Keratinocyte (primary cell): ENCODE measurements around the gene DYNLT1. TPM values are rescaled to one million over a fixed set of nuclear protein-coding genes. Genes with fewer than 3 reads are reported as not detected.
"Not testable (repeated sequence)": the region's sequence is repeated elsewhere in the genome, so short reads cannot be mapped to it uniquely, and the experiment has no call there.

Experiments used
- DNase-seq: peaks from one replicate; pipeline ENCODE4 v3.0.0-alpha.2; 2011; ENCODE audit warnings: low read depth, missing footprints, low spot score
- FAIRE-seq: peaks from 2 replicates; lab custom pipeline; 2011; peaks lifted over from hg19 to GRCh38; lab: Jason Lieb, UNC
- H2AFZ ChIP-seq: 2 replicates; pipeline ENCODE4 v1.6.0; 2012; ENCODE audit warnings: low read length, control low read depth, inconsistent platforms; ENCODE audit not compliant: control insufficient read depth
- H3K27ac ChIP-seq: 2 replicates; pipeline ENCODE4 v1.5.1; 2011; ENCODE audit warnings: low read length; ENCODE audit not compliant: control insufficient read depth, insufficient read depth
- H3K27me3 ChIP-seq: 3 replicates; pipeline ENCODE4 v1.6.0; 2011; ENCODE audit warnings: low read length; ENCODE audit not compliant: control insufficient read depth, insufficient read depth; ENCODE audit errors: extremely low read depth
- H3K36me3 ChIP-seq, 2 experiments: 2 replicates in 1 of 2; 3 replicates in 1 of 2; pipeline ENCODE4 v1.5.1; 2011; ENCODE audit warnings: low read length in 2 of 2, mild to moderate bottlenecking in 1 of 2; ENCODE audit not compliant: control insufficient read depth in 2 of 2, insufficient read depth in 2 of 2; ENCODE audit errors: extremely low read depth in 1 of 2
- H3K4me1 ChIP-seq: 3 replicates; pipeline ENCODE4 v1.5.1; 2011; ENCODE audit warnings: low read length; ENCODE audit not compliant: control insufficient read depth, insufficient read depth; ENCODE audit errors: extremely low read depth
- H3K4me2 ChIP-seq: 3 replicates; pipeline ENCODE4 v1.6.0; 2011; ENCODE audit warnings: low read depth, low read length; ENCODE audit not compliant: control insufficient read depth, insufficient read depth; ENCODE audit errors: extremely low read depth
- H3K4me3 ChIP-seq, 3 experiments: fragments of 200-600 bp in 1 of 3; sonication (generic) in 1 of 3; 2 replicates in 2 of 3; 3 replicates in 1 of 3; pipeline ENCODE4 v1.5.1; 2011 to 2016; ENCODE audit warnings: low read length in 3 of 3, mild to moderate bottlenecking in 3 of 3, control low read depth in 2 of 3, inconsistent platforms in 1 of 3, low read depth in 1 of 3, mixed read lengths in 1 of 3, mixed run types in 1 of 3, moderate library complexity in 1 of 3; ENCODE audit not compliant: control insufficient read depth in 2 of 3, insufficient read depth in 2 of 3; ENCODE audit errors: extremely low read depth in 1 of 3
- H3K79me2 ChIP-seq: 2 replicates; pipeline ENCODE4 v1.6.0; 2012; ENCODE audit warnings: low read length; ENCODE audit not compliant: control insufficient read depth, insufficient read depth
- H3K9ac ChIP-seq: 3 replicates; pipeline ENCODE4 v1.6.0; 2011; ENCODE audit warnings: low read length; ENCODE audit not compliant: control insufficient read depth, insufficient read depth; ENCODE audit errors: extremely low read depth
- H3K9me1 ChIP-seq: 3 replicates; pipeline ENCODE4 v1.6.0; 2011; ENCODE audit warnings: low read length; ENCODE audit not compliant: control insufficient read depth, insufficient read depth; ENCODE audit errors: extremely low read depth
- H3K9me3 ChIP-seq: 2 replicates; pipeline ENCODE4 v1.5.1; 2012; ENCODE audit warnings: low read depth, low read length; ENCODE audit not compliant: control insufficient read depth
- H4K20me1 ChIP-seq: 3 replicates; pipeline ENCODE4 v1.6.0; 2011; ENCODE audit warnings: low read length; ENCODE audit not compliant: control insufficient read depth, insufficient read depth; ENCODE audit errors: extremely low read depth
- EZH2 ChIP-seq: IDR thresholded peaks from one replicate; pipeline ENCODE4 v1.6.1; 2012; ENCODE audit warnings: inconsistent platforms, mild to moderate bottlenecking, low read length, moderate library complexity
- dilution Hi-C: fragments of 300-500 bp; cut with MboI; formaldehyde crosslinking; loops from one replicate; pipeline ENCODE4 v1.7.0; 2020; ENCODE audit warnings: low sequenced_read_pairs; ENCODE audit not compliant: extremely low pct_ligation_motif_present
- polyA plus RNA-seq, 5 experiments: library from polyadenylated mRNA; depleted of rRNA in 3 of 5; stranded (reverse) in 3 of 5; stranded (forward) in 1 of 5; unstranded in 1 of 5; fragments of >200 nt; gene quantifications; 1 replicate in 1 of 5; 2 replicates in 3 of 5; 3 replicates in 1 of 5; pipeline versions ENCODE4 v1.2.1 to v1.2.3, GENCODE V29; 2011 to 2012; ENCODE audit warnings: missing spikeins in 2 of 5, low read depth in 1 of 5, low replicate concordance in 1 of 5
- TF ChIP-seq, protein P1 (sequence below), 3 experiments: IDR thresholded peaks in 1 of 3; conservative IDR thresholded peaks in 1 of 3; optimal IDR thresholded peaks in 1 of 3; 2 replicates in 2 of 3; 3 replicates in 1 of 3; pipeline versions ENCODE3 to v1.5.1; 2011; ENCODE audit warnings: low read length in 3 of 3, mild to moderate bottlenecking in 3 of 3, moderate library complexity in 2 of 3, control low read depth in 1 of 3, inconsistent platforms in 1 of 3; ENCODE audit not compliant: insufficient read depth in 2 of 3; ENCODE audit errors: extremely low read depth in 1 of 3

The DYNLT1 gene
- polyA plus RNA-seq, 1 donor (not counting 4 experiments of a cell fraction or from before 2014, with no cell fraction given), result 354 TPM

DNA sequence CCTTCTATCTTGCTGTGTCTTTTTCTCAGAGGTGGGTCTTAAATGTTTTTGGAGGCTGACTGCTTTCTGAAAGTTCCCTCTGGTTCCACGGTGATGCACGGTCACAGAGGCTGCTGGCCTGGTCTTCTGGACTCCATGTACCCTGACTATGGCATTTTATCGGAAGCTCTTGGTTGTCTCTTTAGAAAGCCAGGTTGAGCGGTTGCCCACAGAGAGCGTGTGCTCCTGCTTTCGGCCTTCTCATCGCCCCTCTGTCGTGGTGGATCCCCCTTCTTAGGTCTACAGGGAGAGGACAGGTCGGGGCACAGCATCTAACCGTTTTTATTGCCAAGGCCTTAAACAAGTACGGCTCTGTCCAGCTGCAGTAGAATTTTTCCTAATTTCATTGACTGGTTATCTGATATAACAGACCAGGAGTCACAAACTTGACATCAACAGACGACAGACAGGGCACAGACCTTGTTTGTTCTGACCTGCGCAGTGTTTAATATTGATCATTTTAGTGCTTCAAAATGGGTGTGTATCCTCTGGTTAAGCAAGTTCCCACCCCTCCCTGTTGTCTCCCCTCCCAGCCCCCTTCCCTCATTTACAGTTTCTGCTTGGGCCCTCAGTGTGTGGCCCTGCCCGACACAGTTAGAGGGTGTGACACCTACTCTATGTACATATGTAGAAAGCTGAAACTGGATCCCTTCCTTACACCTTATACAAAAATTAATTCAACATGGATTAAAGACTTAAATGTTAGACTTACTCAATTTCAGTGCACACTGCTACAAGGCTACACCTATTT is 30.0 kb upstream of the DYNLT1 start:
- TF ChIP-seq, protein P1, sequence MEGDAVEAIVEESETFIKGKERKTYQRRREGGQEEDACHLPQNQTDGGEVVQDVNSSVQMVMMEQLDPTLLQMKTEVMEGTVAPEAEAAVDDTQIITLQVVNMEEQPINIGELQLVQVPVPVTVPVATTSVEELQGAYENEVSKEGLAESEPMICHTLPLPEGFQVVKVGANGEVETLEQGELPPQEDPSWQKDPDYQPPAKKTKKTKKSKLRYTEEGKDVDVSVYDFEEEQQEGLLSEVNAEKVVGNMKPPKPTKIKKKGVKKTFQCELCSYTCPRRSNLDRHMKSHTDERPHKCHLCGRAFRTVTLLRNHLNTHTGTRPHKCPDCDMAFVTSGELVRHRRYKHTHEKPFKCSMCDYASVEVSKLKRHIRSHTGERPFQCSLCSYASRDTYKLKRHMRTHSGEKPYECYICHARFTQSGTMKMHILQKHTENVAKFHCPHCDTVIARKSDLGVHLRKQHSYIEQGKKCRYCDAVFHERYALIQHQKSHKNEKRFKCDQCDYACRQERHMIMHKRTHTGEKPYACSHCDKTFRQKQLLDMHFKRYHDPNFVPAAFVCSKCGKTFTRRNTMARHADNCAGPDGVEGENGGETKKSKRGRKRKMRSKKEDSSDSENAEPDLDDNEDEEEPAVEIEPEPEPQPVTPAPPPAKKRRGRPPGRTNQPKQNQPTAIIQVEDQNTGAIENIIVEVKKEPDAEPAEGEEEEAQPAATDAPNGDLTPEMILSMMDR (optimal IDR thresholded peaks at IDR 0.05 in 1 of 3, IDR thresholded peaks at IDR 0.05 in 1 of 3, conservative IDR thresholded peaks at IDR 0.05 in 1 of 3; ENCODE audit: extremely low read depth in 1 of 3, insufficient read depth in 2 of 3, low read length in 3 of 3), result no peak
- TF ChIP-seq EZH2, result no peak
- no peaks in the 10 kb centered on the region for H3K27me3 ChIP-seq
- no peaks in the 10 kb centered on the region for H4K20me1 ChIP-seq
- no peak overlapping the region for H3K4me2 ChIP-seq
- DNase-seq (no peak), FAIRE-seq (no peak)
- no peaks in the 10 kb centered on the region for H3K36me3 ChIP-seq
- H3K4me3 ChIP-seq, result no peak overlapping the region
- no peak overlapping the region for H2AFZ ChIP-seq
- peaks cover 3% of the 10 kb centered on the region for H3K4me1 ChIP-seq
- no peaks in the 10 kb centered on the region for H3K9me3 ChIP-seq
- no peak overlapping the region for H3K27ac ChIP-seq
- no peaks in the 10 kb centered on the region for H3K79me2 ChIP-seq
- no peaks in the 10 kb centered on the region for H3K9me1 ChIP-seq
- H3K9ac ChIP-seq, result no peak overlapping the region
- dilution Hi-C loops, result no loop called here

DNA sequence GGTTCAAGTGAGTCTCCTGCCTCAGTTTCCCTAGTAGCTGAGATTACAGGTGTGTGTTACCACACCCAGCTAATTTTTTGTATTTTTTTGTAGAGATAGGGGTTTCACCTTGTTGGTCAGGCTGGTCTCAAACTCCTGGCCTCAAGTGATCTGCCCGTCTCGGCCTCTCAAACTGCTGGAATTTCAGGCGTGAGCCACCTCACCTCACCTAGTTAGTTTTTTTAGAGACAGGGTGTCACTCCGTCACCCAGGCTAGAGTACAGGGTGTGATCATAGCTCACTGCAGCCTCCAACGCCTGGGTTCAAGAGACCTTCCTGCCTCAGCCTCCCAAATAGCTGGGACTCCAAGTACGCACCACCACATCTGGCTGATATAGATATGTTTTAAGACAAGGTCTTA is 28.2 kb upstream of the DYNLT1 start:
- no peaks in the 10 kb centered on the region for H3K79me2 ChIP-seq
- H3K9ac ChIP-seq, result no peak overlapping the region
- H3K4me1 ChIP-seq, result peaks cover 14% of the 10 kb centered on the region
- H4K20me1 ChIP-seq, result no peaks in the 10 kb centered on the region
- no peak for FAIRE-seq
- no peaks in the 10 kb centered on the region for H3K9me1 ChIP-seq
- no peak overlapping the region for H3K4me2 ChIP-seq
- no peak overlapping the region for H3K4me3 ChIP-seq
- no peak overlapping the region for H2AFZ ChIP-seq
- H3K9me3 ChIP-seq, result no peaks in the 10 kb centered on the region
- DNase-seq, result no peak
- H3K36me3 ChIP-seq, result no peaks in the 10 kb centered on the region
- dilution Hi-C loops, result no loop called here
- TF ChIP-seq EZH2, result no peak
- TF ChIP-seq, protein P1 (optimal IDR thresholded peaks at IDR 0.05 in 1 of 3, IDR thresholded peaks at IDR 0.05 in 1 of 3, conservative IDR thresholded peaks at IDR 0.05 in 1 of 3; ENCODE audit: extremely low read depth in 1 of 3, insufficient read depth in 2 of 3, low read length in 3 of 3), result no peak
- H3K27ac ChIP-seq, result no peak overlapping the region
- H3K27me3 ChIP-seq, result no peaks in the 10 kb centered on the region

DNA sequence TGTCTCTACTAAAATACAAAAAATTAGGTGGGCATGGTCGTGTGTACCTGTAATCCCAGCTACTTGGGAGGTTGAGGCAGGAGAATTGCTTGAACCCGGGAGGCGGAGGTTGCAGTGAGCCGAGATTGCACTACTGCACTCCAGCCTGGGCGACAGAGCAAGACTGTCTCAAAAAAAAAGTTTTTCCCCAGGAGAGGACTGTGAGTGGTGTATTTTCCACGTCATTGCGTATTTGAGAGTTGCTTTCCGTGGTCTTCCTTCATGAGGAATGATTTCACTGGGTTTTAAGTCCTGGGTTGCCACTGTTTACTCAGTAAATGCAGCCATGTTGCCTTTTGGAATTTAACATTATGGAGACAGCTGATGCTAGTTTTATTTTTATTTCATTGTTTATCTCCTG is 27.6 kb upstream of the DYNLT1 start:
- H4K20me1 ChIP-seq, H2AFZ ChIP-seq, H3K4me2 ChIP-seq, H3K36me3 ChIP-seq, H3K79me2 ChIP-seq, FAIRE-seq, dilution Hi-C loops, H3K9me1 ChIP-seq, H3K9me3 ChIP-seq, H3K27me3 ChIP-seq, H3K27ac ChIP-seq, H3K9ac ChIP-seq, DNase-seq, H3K4me3 ChIP-seq: not testable (repeated sequence)
- peaks cover 14% of the 10 kb centered on the region for H3K4me1 ChIP-seq
